Spleen (tissue), 7 donors: Measurements from ENCODE around the gene PEDS1.

ENCODE experiments used
- CTCF ChIP-seq, 11 experiments: fragments of 200-600 bp in 7 of 11; fragments of 450-650 bp in 4 of 11; sonication (generic) in 4 of 11; IDR thresholded peaks in 8 of 11; conservative IDR thresholded peaks in 3 of 11; 1 replicate in 7 of 11; 2 replicates in 4 of 11; pipeline versions ENCODE4 v1.4.0 to v1.8.0; 2016 to 2021; ENCODE audit warnings: antibody characterized with exemption in 11 of 11, inconsistent platforms in 4 of 11, mild to moderate bottlenecking in 1 of 11
- POLR2A ChIP-seq, 3 donors: fragments of 450-650 bp; IDR thresholded peaks; one replicate each; pipeline ENCODE4 v1.5.1; 2017; ENCODE audit warnings: antibody characterized with exemption in 3 of 3, mild to moderate bottlenecking in 1 of 3
- POLR2AphosphoS5 ChIP-seq, 3 donors: sonication (generic); formaldehyde crosslinking; IDR thresholded peaks; one replicate each; pipeline ENCODE4 v1.5.1; 2017; ENCODE audit warnings: antibody characterized with exemption in 3 of 3
- donor health status: DM: no; HTN: no; CAD: no; lungs with moderate emphysema.
- donor health status: DM: no; HTN: no; CAD: no.
- donor health status: DM: no; HTN: no; CAD: no.

DNA sequence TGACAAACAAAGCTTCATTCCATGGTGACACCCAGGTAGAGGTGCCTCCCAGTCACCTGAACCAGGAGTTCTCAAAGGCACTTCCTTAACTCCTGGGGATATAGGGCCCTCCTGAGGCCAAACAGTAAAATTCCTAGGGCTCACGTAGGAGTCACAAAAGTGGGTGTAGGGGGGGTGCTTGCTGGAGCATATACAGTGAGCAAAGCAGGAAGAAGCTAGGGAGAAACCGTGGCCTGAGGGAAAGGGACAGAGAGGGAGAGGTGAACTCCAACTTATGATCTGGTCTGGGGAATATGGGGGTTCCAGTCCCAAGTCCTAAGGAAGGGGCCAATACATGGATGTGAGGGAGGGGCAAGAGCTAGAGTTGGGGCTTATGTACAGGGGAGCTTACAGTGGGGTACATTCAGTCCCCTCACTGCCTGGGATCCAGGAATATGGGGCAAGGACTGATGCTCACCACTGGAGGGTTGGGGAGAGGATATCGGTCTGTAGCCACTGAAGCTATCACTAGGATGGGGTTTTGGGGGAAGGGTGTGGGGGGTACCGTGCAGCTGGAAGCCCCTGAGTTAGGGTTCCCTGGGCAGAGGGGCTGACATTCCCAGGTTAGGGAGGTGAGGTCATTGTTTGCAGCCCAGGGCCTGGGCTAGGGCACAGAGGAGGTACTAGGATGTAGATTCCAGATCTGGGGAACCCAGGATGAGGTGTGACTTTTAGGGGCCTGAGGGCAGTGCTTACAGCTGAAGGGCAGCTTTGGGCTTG lies 950 bp downstream of the PEDS1 start:
- TF ChIP-seq CTCF (IDR thresholded peaks at IDR 0.05 in 8 of 11, conservative IDR thresholded peaks at IDR 0.05 in 3 of 11) (no peak), POLR2A (IDR thresholded peaks at IDR 0.05) (no peak), POLR2AphosphoS5 (IDR thresholded peaks at IDR 0.05) (no peak)
